ENCODE results near the gene PIM1.

PIM1 gene

DNA sequence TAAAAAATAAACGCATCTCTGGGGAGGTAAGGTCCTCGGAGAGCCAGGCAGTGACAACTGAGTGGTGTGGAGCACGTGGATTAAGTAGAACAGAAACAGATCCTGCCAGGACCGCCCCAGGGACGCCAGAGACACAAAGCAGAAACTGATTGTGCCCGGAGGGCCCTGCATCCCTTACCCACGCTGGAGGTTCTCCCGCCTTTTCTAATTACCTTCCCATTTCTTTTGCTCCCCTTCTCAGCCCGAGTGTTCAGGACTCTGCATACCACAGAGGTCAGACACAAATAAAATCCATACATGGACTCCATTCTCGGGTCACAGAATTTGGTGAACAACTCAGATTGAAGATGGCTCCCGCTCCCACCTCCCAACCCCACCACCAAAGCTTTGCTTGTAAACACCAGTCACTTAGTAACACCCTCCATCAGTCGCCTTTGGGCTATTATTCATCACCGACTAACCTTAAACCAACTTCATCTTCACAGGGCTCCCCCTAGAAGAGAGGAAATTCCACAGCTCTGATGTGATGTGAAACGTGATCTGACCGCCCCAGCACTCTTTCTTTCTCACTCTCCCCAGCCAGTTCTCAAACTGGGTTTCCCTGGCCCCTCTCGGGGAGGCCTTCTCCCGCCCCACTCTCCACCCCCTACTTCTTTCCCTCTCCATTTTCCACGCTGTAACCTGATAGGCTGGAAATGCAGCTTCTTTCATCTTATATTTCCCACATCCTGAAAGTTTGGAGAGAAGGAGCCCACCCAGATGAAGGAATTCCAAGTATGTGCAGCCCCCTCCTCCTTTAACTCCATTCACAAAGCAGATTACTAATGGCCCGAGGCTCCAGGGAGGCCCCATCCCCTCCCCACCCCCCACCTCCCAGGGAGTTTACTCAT, 32.5 kb upstream of the PIM1 start:
- FAIRE-seq = peak; percentile 23
- peak; percentile 91 for DNase-seq (ENCODE audit: insufficient read length, low spot score)

DNA sequence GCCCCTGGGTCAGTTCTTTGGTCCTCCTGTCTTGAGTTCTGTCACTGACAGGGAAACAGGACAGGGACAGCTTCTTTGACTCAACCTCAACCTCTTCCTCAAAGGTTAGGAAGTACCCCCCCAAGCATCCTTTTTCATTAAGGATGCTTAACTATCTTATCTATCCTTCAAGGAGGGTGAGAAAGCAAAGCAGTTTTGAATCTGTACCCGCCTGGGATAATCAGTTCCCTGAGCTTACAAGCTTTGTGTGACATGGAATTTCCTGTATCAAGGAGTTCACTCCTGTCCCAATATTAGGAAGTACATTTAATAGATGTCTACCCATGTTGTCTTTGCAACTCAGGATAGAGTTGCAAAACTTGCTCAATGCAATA, 31.1 kb upstream of the PIM1 start:
- no peak for DNase-seq (ENCODE audit: insufficient read length, low spot score)
- FAIRE-seq = no peak

DNA sequence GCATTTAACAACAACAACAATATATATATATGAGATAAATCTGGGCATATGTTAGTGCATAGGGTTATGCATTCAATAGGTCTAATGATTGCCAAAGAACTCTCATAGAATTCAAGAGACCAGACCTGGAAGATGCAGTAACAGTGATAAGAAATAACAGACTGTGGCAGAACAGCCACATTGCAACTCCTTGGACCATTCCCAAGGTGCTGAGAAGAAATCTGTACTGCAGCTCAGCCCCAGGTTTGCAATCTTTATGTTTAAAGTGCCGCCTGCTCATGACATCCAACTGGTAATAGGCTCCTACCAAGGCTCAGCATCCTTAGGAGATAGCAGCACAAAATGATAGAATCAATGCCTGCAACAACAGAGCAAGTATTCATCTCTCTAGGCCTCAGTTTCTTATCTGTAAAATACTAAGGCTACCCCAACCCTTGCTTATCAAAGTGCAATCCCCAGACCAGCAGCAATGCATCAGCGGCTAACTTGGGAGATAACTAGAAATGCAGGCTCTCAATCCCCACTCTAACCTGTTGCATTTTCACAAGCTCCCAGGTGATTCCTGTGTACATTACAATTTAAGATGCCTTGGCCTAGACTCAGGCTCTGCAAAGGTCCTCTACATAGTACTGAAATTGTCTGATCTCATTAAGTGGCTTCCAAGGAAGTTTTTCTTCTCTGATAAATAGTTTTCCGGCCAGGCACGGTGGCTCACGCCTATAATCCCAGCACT, 30.6 kb upstream of the PIM1 start:
- FAIRE-seq = no peak

DNA sequence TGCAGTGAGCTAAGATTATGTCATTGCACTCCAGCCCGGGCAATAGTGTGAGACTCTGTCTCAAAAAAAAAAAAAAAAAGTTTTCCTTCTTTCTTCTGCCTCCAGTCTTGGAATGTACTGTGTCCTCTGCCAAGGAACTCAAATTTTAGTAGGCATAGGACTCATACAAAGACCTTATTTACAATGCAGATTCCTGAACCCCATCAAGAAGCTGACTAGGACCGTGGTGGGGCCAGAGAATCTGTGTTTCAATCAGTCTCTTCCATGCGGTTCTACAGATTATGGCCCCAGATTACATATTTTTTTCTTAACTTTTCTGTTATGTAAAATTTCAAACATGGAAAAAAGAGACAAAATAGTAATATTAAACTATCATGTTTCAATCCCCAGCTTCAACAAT, 29.8 kb upstream of the PIM1 start:
- no peak for DNase-seq (ENCODE audit: insufficient read length, low spot score)
- FAIRE-seq = no peak

More for the DNA sequence above, 30.6 kb upstream of the PIM1 start:
- DNase-seq (ENCODE audit: insufficient read length, low spot score) = no peak

DNA sequence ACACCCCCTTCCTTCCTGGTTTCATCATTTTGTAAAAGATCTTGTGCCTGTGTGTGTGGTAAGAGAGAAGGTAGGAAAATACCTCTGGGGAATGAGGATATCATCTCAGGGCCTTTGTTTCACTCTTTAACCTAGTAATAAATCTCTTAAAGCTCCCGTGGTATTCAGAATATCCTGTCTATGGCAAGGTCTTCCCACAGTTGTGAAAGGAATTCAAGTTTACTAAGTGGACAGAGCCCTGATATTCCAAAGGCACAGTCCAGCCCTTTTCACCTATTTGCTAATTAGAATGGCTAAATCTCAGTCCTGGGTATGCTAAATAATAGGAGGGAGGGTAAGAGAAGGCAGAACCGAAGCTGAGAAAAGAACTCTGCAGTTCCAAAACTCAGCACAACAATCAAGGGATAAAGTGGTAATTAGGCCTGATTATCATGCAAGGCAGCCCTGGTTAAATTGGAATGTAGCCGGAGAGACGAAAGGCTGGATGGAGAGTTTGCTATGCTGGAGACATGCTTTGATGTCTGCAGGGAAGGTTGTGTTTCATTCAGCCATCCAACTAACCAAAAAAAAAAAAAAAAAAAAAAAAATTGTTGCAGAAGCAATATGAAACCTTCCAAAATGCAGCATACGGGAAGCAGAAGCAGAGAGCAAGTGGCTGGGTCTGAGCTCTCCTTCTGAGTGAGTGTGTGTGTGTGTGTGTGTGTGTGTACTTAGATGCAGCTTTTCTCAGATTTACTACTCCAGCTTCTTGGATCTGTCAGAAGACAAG, 28.5 kb upstream of the PIM1 start:
- no peak for FAIRE-seq
- no peak for DNase-seq (ENCODE audit: insufficient read length, low spot score)

DNA sequence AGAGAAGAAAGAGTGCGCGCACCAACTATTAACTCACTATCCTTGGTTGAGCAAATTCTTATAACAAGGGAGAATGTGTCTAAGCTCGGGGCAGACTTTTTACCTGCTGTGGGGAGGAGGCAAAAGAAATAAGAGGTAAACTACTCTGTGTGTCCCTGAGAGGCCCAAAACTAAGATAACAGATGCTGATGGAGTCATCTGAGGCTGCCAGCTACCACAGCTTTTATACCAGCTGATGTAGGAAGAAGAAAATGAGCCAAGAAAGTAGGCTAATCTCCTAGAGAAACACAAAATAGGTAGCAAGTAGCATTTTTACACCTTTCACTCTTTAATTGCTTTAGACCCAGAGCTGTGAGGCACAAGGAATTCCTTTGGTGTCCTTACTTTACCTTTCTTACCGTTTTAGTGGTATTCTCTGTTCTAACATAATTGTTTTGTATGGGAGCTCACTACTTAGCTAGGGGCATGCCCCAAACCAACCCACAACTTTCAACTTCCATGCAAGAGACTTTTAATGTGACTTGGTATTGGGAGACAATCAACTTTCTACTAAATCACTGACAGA, 27.8 kb upstream of the PIM1 start:
- FAIRE-seq (no peak), DNase-seq (ENCODE audit: insufficient read length, low spot score) (no peak)

DNA sequence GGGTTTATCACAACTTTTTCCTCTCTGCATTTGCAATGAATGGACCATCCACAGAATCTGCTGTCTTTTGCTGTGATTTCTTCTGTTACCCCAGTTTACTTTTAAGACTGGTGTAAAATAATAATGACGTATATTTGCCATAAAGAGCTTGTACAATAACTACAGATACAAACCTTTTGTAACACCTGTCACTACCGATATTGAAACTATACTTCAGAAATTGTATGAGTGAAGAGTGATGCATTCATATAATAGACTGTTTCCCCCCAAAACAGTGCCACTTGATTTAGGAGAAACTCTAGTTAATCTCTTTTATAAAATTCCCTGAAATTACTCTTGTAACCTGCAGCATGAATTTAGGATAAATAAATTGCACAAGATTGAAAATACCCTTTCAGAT, 26.4 kb upstream of the PIM1 start:
- DNase-seq (ENCODE audit: insufficient read length, low spot score) (no peak), FAIRE-seq (no peak)

DNA sequence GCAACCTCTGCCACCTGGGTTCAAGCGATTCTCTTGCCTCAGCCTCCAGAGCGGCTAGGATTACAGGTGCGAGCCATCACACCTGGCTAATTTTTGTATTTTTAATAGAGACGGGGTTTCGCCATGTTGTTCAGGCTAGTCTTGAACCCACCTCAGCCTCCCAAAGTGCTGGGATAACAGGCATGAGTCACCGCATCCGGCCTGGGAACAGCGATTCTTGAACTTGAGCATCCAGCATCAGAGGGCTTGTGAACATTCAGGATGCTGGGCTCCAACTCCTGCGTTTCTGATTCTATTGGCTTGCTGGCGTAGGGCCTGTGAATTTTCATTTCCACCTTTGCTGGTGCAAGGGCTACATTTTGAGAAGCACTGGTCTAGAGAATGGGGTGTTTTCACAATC, 24.5 kb upstream of the PIM1 start:
- FAIRE-seq = no peak
- DNase-seq (ENCODE audit: insufficient read length, low spot score) = no peak

DNA sequence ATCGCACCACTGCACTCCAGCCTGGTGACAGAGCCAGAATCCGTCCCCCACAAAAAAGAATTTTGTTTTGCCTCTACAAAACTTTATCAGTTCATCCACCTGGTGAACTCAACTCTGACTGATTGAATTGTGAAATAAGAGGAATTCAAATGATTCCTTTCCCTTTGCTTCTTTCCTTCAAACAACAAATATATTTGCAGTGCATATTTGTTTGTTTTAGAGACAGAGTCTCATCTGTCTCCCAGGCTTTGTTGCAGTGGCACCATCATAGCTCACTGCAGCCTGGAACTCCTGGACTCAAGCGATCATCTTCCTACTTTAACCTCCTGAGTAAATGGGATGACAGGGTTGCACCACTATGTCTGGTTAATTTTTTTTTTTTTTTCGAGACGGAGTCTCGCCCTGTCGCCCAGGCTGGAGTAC, 23.2 kb upstream of the PIM1 start:
- no peak for DNase-seq (ENCODE audit: insufficient read length, low spot score)
- no peak for FAIRE-seq

DNA sequence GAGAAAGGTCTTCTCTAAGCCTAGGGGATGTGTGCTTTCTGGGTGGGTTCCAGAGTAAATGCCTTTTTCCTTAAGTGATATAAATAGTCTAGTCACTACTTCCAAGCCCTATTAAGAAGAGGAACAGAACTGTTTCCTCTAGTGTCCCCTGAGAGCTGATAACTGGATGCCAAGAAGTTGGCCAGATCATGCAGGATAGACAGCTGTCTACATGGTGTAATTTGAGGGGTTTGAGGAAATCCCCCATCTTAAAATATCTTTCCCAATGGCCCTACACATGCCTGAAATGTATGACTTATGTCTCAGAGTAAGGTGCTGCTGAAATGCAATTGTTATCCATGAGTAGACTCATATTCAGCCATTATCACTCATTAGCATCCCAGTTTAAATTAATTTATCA, 20.2 kb upstream of the PIM1 start:
- FAIRE-seq (no peak), DNase-seq (ENCODE audit: insufficient read length, low spot score) (no peak)

DNA sequence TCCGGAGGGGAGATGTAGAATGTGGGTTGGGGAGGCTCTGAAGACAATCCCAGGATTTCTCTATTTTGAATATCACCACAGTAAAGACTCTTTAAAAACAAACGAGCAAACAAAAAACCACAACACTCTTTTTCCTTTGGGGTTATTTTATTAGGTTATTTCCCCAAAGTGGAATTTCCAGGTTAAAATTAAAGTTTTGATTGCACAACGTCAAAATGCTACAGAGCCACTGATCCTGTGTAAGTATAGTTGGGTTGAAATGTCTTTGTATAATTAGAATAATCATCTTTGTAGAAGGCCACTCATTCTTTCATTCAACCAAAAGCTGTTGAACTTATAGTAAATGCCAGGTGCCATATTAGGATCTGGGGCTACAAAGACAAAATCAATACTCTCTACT, 19.6 kb upstream of the PIM1 start:
- FAIRE-seq (no peak), DNase-seq (ENCODE audit: insufficient read length, low spot score) (no peak)

DNA sequence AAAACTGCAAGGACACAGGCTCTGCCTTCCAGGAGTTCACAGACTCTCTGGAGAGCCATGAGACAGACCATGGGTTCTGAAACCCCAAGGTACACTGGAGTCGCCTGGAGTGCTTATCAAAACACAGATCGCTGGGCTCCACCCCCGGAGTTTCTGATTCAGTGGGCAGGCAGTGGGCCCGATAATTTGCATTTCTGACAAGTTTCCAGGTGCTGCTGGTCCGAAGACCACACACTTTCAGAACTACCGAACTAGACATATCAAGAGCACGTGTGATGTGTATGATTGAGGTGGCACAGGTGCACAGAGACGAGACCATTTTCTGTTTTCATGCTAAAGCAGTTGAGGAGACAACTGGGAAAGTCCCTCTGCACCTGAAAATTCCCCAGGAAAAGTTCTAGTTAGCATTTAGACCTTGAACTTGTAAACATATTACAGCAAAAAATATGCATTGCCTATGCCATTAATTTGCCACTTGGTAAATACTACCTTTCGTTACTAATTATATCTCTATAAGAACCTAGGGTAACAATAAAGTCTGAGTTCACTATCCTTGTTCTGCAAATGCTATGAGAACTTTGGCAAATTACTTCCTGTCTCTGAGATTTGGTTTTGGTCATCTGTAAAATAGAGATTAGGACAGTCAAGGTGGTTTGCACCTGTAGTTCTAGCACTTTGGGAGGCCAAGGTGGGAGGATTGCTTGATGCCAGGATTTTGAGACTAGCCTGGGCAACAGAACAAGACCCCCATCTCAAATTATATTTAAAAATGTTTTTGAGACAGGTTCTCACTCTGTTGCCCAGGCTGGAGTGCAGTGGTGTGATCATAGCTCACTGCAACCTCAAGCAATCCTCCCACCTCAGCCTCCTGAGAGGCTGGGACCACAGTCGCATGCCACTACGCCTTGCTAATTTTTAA, 14.3 kb upstream of the PIM1 start:
- FAIRE-seq = no peak

DNA sequence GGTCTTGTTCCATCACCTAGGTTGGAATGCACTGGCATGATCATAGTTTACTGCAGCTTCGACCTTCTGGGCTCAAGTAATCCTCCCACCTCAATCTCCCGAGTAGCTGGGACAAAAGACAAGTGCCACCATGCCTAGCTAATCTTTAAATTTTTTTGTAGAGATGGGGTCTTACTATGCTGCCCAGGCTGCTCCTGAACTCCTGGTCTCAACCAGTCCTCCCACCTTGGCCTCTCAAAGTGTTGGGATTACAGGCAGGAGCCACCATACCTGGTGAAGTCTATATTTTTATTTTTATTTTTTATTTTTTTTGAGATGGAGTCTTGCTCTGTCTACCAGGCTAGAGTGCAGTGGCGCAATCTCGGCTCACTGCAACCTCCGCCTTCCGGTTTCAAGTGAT, 11.4 kb upstream of the PIM1 start:
- DNase-seq (ENCODE audit: insufficient read length, low spot score) (no peak), FAIRE-seq (no peak)

More for the DNA sequence above, 14.3 kb upstream of the PIM1 start:
- no peak for DNase-seq (ENCODE audit: insufficient read length, low spot score)

DNA sequence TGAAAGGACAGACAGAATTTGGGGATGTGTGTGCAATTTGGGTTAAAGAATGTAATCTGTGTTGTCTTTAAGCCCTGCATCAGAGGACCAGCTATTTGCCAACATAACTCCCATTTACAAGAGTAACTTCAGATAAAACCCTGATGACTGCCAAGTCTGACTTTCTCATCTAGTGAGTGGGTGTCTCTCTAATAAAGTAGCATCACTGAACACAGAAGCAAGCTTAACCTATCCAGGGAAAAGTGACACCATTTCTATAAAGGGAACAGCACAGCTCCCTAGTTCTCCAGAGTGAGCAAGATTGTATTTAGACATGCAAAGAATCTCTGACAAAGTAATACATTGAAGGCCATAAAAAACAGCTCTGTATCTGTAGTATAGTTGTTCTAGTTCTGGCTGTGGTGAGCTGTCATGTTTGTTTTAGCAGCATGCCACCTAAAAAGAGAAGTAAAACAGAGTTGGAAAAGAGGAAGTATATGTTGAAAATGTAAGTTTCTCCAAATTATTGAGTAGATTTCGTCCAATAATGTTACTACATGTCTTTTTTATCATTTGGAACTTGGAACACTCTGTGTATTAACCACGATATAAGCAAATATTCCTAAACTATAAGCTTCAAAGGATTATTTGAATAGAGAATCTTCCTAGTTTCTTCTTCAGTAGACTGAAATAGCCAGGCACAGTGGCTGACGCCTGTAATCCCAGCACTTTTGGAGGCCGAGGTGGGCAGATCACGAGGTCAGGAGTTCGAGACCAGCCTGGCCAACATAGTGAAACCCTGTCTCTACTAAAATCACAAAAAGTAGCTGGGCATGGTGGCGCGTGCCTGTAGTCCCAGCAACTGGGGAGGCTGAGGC, 8.8 kb upstream of the PIM1 start:
- FAIRE-seq (no peak), DNase-seq (ENCODE audit: insufficient read length, low spot score) (no peak)

DNA sequence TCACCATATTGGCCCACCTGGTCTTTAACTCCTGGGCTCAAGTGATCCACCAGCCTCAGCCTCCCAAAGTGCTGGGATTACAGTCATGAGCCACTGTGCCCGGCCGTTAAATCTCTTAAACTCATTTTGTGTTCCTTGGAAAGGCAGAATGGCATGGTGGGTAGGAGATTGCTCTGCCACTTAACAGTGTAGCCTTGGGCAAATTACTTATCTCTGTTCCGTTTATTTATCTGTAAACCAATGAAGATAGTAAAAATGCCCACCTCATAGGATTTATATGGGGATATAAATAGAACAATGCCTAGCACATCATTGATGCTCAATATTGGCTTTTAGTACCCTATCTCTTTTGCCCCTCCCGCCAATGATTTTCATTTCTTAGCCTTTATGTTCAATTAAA, 7.2 kb upstream of the PIM1 start:
- DNase-seq (ENCODE audit: insufficient read length, low spot score) (no peak), FAIRE-seq (no peak)

DNA sequence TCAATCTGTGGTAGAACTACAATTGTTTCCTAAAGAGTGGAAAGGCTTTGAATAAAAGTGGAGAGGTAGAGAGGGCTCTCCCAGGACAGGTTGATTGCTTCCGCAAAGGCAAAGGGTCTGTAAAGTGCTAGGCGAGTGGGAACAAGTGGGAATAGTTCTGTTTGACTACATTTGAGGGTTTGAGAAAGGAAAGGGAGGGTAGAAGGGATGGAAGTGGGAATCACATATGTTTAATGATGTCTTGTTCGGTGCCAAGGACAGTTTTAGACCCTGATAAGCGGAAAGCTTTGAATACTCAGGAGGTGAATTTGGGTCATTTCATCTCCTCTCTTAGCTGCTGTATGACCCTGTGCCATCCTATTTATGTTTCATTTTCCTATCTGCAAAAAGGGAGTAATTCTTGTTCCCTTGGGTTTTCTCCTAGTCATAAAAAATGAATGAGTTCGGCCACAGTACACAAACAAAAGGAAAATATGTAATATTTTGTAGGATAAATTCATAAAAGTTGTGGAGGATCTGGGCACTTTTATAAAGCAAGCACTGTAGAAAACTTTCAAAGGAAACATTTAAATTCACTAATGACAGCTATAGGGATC, 1.7 kb upstream of the PIM1 start:
- DNase-seq (ENCODE audit: insufficient read length, low spot score) (no peak), FAIRE-seq (no peak)

DNA sequence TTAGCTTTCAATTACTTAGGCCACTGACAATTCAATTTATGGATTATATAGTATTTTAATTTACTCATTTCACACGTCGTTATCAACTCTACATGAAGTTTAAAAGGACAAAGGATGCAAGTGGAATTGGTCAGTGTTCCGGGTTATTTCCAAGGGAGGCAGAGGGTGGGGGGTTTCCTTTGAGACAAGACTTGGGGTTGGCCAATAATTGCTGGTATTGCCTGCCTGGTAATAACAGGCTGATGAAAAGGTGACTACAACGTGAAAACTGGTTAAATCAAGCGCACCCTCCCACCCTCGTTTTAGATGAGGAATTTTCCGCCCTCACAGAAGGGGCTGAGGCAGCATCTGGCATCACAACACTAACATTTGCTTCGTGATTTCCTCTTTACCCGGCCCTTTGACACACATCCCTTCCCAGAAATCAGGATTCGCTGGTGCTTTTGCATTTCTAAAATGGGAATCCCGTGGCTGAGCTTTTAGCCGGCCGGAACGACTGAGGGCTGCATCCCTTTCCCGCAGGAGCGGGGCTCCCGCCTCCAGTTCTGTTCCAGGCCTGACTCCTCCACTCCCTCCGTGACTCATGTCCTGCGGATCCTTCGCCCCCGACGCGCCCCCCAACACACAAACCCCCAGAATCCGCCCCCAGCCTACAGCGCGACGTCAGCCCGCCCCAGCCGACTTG, 999 bp upstream of the PIM1 start:
- DNase-seq (ENCODE audit: insufficient read length, low spot score) (peak; percentile 81), FAIRE-seq (peak; percentile 54)
